WI38 (cell line): ENCODE measurements around the gene MEA1.
A peak's percentile ranks its signal among the peaks of the same experiment; 100 is the strongest.

Source experiments
- H3K4me3 ChIP-seq: 2 replicates; pipeline ENCODE4 v1.5.1; 2011; ENCODE audit warnings: low read depth, mild to moderate bottlenecking, control low read depth, low read length
- CTCF ChIP-seq: IDR thresholded peaks from 2 replicates; pipeline ENCODE4 v1.5.1; 2012; ENCODE audit warnings: low read depth, mild to moderate bottlenecking, control low read depth, low read length

Gene MEA1

GRCh38 chr6:43058531-43058930 lies 44.8 kb upstream of the MEA1 start:
- TF ChIP-seq CTCF, result no peak

GRCh38 chr6:43055966-43056365 lies 42.2 kb upstream of the MEA1 start:
- no peak overlapping the region for H3K4me3 ChIP-seq
- TF ChIP-seq CTCF, result no peak

More at GRCh38 chr6:43058531-43058930, 44.8 kb upstream of the MEA1 start:
- H3K4me3 ChIP-seq, result peak overlapping the region; percentile 99

- TF ChIP-seq CTCF, result no peak
- peak overlapping the region; percentile 74 for H3K4me3 ChIP-seq
Measured at GRCh38 chr6:43054206-43054943, 40.6 kb upstream of the MEA1 start.

- TF ChIP-seq CTCF, result no peak
- H3K4me3 ChIP-seq, result peak within 1 kb of the TSS; percentile 74
Measured at GRCh38 chr6:43053545-43054205, 39.9 kb upstream of the MEA1 start, which contains the start of gene CUL7. CUL7 (minus strand) TSS chr6:43053851; CDS start chr6:43052788, 1,063 bp downstream.

GRCh38 chr6:43052842-43053544 lies 39.2 kb upstream of the MEA1 start:
- no peak for TF ChIP-seq CTCF
- H3K4me3 ChIP-seq, result peak overlapping the region; percentile 74

- H3K4me3 ChIP-seq, result peak overlapping the region; percentile 74
- no peak for TF ChIP-seq CTCF
Measured at GRCh38 chr6:43052225-43052841, 38.6 kb upstream of the MEA1 start.
